PFSK-1 (cell line): ENCODE data around the gene MYOT.

ENCODE experiments used
- POLR2AphosphoS5 ChIP-seq: IDR thresholded peaks from 2 replicates; pipeline ENCODE4 v1.6.1; 2012; ENCODE audit warnings: low read depth, mild to moderate bottlenecking, control low read depth, low read length, moderate library complexity
- SIN3A ChIP-seq: IDR thresholded peaks from 2 replicates; pipeline ENCODE4 v1.6.1; 2012; ENCODE audit warnings: mild to moderate bottlenecking, low read length, moderate library complexity, borderline replicate concordance; ENCODE audit not compliant: insufficient read depth
- TAF1 ChIP-seq: IDR thresholded peaks from 2 replicates; pipeline ENCODE4 v1.6.1; 2012; ENCODE audit warnings: low read length, control low read depth, borderline replicate concordance; ENCODE audit not compliant: insufficient read depth
- TF ChIP-seq, protein P1 (sequence below), 2 experiments: IDR thresholded peaks; 2 replicates each; pipeline versions ENCODE4 v1.6.1 to v1.8.0; 2011 to 2012; ENCODE audit warnings: low read depth in 2 of 2, low read length in 2 of 2, control low read depth in 1 of 2, inconsistent platforms in 1 of 2, mild to moderate bottlenecking in 1 of 2, moderate library complexity in 1 of 2; ENCODE audit not compliant: insufficient read depth in 1 of 2

DNA sequence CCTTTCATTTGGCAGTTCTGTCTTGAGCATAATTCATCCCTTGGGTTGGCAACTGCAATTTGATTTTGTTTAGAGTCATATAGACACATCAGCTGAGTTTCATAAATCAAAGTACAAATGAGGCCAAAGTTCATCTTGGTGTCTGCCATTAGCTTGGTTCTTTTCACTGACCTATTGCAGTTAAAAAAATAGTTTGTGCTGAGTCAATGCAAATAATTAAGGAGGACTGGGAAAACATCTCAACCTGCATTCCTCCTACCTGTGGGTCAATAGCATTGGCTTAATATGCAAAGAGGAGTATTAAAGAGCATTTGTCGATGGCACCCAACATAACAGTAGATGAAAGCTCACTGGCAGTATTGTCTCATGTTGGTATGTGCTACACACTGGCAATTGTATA is 23.2 kb downstream of the MYOT start:
- no peak for TF ChIP-seq TAF1
- no peak for TF ChIP-seq POLR2AphosphoS5
- TF ChIP-seq, protein P1, sequence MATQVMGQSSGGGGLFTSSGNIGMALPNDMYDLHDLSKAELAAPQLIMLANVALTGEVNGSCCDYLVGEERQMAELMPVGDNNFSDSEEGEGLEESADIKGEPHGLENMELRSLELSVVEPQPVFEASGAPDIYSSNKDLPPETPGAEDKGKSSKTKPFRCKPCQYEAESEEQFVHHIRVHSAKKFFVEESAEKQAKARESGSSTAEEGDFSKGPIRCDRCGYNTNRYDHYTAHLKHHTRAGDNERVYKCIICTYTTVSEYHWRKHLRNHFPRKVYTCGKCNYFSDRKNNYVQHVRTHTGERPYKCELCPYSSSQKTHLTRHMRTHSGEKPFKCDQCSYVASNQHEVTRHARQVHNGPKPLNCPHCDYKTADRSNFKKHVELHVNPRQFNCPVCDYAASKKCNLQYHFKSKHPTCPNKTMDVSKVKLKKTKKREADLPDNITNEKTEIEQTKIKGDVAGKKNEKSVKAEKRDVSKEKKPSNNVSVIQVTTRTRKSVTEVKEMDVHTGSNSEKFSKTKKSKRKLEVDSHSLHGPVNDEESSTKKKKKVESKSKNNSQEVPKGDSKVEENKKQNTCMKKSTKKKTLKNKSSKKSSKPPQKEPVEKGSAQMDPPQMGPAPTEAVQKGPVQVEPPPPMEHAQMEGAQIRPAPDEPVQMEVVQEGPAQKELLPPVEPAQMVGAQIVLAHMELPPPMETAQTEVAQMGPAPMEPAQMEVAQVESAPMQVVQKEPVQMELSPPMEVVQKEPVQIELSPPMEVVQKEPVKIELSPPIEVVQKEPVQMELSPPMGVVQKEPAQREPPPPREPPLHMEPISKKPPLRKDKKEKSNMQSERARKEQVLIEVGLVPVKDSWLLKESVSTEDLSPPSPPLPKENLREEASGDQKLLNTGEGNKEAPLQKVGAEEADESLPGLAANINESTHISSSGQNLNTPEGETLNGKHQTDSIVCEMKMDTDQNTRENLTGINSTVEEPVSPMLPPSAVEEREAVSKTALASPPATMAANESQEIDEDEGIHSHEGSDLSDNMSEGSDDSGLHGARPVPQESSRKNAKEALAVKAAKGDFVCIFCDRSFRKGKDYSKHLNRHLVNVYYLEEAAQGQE (IDR thresholded peaks at IDR 0.05; ENCODE audit: insufficient read depth in 1 of 2, low read depth in 2 of 2, low read length in 2 of 2): no peak
- TF ChIP-seq SIN3A: no peak
